ENCODE data around the gene STAP2. TPM values are rescaled to one million over a fixed set of nuclear protein-coding genes. Genes with fewer than 3 reads are reported as not detected.

STAP2 gene
- polyA plus RNA-seq, 1 donor (not counting 4 experiments of a cell fraction or from before 2014, with no cell fraction given) = 60.0 TPM

GRCh38 chr19:4369888-4370260 is 31.2 kb upstream of the STAP2 start:
- FAIRE-seq = peak; percentile 48
- peak overlapping the region in 2 of 3 experiments; percentile 47 to 51 for H3K4me3 ChIP-seq (ENCODE audit: control insufficient read depth in 2 of 3, extremely low read depth in 1 of 3, insufficient read depth in 2 of 3, low read depth in 1 of 3, low read length in 3 of 3)

GRCh38 chr19:4369109-4369887 is 30.7 kb upstream of the STAP2 start:
- Histone ChIP-seq H3K4me3 (ENCODE audit: control insufficient read depth in 2 of 3, extremely low read depth in 1 of 3, insufficient read depth in 2 of 3, low read depth in 1 of 3, low read length in 3 of 3) (peak overlapping the region; percentile 13 to 51 (median 47)), H3K27ac (ENCODE audit: control insufficient read depth, insufficient read depth, low read length) (peak overlapping the region; percentile 84), H3K9ac (ENCODE audit: control insufficient read depth, extremely low read depth, insufficient read depth, low read length) (peak overlapping the region; percentile 76), H4K20me1 (ENCODE audit: control insufficient read depth, extremely low read depth, insufficient read depth, low read length) (no peaks in the 10 kb centered on the region), H3K27me3 (ENCODE audit: control insufficient read depth, extremely low read depth, insufficient read depth, low read length) (no peaks in the 10 kb centered on the region), H3K4me2 (ENCODE audit: control insufficient read depth, extremely low read depth, insufficient read depth, low read depth, low read length) (peak overlapping the region; percentile 67), H3K9me3 (ENCODE audit: control insufficient read depth, low read depth, low read length) (no peaks in the 10 kb centered on the region), H2AFZ (ENCODE audit: control insufficient read depth, low read length) (no peak overlapping the region), H3K36me3 (ENCODE audit: control insufficient read depth in 2 of 2, extremely low read depth in 1 of 2, insufficient read depth in 2 of 2, low read length in 2 of 2) (peaks cover 22% of the 10 kb centered on the region in 2 experiments), H3K79me2 (ENCODE audit: control insufficient read depth, insufficient read depth, low read length) (peaks cover 59% of the 10 kb centered on the region), H3K4me1 (ENCODE audit: control insufficient read depth, extremely low read depth, insufficient read depth, low read length) (peaks cover 28% of the 10 kb centered on the region), H3K9me1 (ENCODE audit: control insufficient read depth, extremely low read depth, insufficient read depth, low read length) (peaks cover 2% of the 10 kb centered on the region)
- FAIRE-seq (peak; percentile 56), DNase-seq (ENCODE audit: low read depth, low spot score) (peak; percentile 66)
- TF ChIP-seq EZH2 (IDR thresholded peaks at IDR 0.05; ENCODE audit: low read length) = no peak
- TF ChIP-seq, protein P1, sequence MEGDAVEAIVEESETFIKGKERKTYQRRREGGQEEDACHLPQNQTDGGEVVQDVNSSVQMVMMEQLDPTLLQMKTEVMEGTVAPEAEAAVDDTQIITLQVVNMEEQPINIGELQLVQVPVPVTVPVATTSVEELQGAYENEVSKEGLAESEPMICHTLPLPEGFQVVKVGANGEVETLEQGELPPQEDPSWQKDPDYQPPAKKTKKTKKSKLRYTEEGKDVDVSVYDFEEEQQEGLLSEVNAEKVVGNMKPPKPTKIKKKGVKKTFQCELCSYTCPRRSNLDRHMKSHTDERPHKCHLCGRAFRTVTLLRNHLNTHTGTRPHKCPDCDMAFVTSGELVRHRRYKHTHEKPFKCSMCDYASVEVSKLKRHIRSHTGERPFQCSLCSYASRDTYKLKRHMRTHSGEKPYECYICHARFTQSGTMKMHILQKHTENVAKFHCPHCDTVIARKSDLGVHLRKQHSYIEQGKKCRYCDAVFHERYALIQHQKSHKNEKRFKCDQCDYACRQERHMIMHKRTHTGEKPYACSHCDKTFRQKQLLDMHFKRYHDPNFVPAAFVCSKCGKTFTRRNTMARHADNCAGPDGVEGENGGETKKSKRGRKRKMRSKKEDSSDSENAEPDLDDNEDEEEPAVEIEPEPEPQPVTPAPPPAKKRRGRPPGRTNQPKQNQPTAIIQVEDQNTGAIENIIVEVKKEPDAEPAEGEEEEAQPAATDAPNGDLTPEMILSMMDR (optimal IDR thresholded peaks at IDR 0.05 in 1 of 3, IDR thresholded peaks at IDR 0.05 in 1 of 3, conservative IDR thresholded peaks at IDR 0.05 in 1 of 3; ENCODE audit: extremely low read depth in 1 of 3, insufficient read depth in 2 of 3, low read length in 3 of 3) = peak in 1 of 3 experiments; percentile 8
- dilution Hi-C loops (cut with MboI; ENCODE audit: extremely low pct_ligation_motif_present, low sequenced_read_pairs) = no loop called here

More at GRCh38 chr19:4369888-4370260, 31.2 kb upstream of the STAP2 start:
- Histone ChIP-seq H3K36me3 (ENCODE audit: control insufficient read depth in 2 of 2, extremely low read depth in 1 of 2, insufficient read depth in 2 of 2, low read length in 2 of 2) (peaks cover 22% of the 10 kb centered on the region in 2 experiments), H2AFZ (ENCODE audit: control insufficient read depth, low read length) (no peak overlapping the region), H3K4me2 (ENCODE audit: control insufficient read depth, extremely low read depth, insufficient read depth, low read depth, low read length) (peak overlapping the region; percentile 67), H3K9ac (ENCODE audit: control insufficient read depth, extremely low read depth, insufficient read depth, low read length) (peak overlapping the region; percentile 76), H3K79me2 (ENCODE audit: control insufficient read depth, insufficient read depth, low read length) (peaks cover 65% of the 10 kb centered on the region), H3K27me3 (ENCODE audit: control insufficient read depth, extremely low read depth, insufficient read depth, low read length) (no peaks in the 10 kb centered on the region), H3K4me1 (ENCODE audit: control insufficient read depth, extremely low read depth, insufficient read depth, low read length) (peaks cover 33% of the 10 kb centered on the region), H3K9me3 (ENCODE audit: control insufficient read depth, low read depth, low read length) (no peaks in the 10 kb centered on the region), H4K20me1 (ENCODE audit: control insufficient read depth, extremely low read depth, insufficient read depth, low read length) (peaks cover 4% of the 10 kb centered on the region), H3K27ac (ENCODE audit: control insufficient read depth, insufficient read depth, low read length) (peak overlapping the region; percentile 84), H3K9me1 (ENCODE audit: control insufficient read depth, extremely low read depth, insufficient read depth, low read length) (peaks cover 3% of the 10 kb centered on the region)
- no peak for DNase-seq (ENCODE audit: low read depth, low spot score)
- no peak for TF ChIP-seq EZH2 (IDR thresholded peaks at IDR 0.05; ENCODE audit: low read length)
- TF ChIP-seq, protein P1 (optimal IDR thresholded peaks at IDR 0.05 in 1 of 3, IDR thresholded peaks at IDR 0.05 in 1 of 3, conservative IDR thresholded peaks at IDR 0.05 in 1 of 3; ENCODE audit: extremely low read depth in 1 of 3, insufficient read depth in 2 of 3, low read length in 3 of 3) = peak; percentile 50 to 90 (median 76)
- dilution Hi-C loops (cut with MboI; ENCODE audit: extremely low pct_ligation_motif_present, low sequenced_read_pairs) = no loop called here
